Left renal pelvis (tissue), 4 donors: ENCODE results near the gene OR5H2. TPM values are rescaled to one million over a fixed set of nuclear protein-coding genes. Genes with fewer than 3 reads are reported as not detected.
A peak's percentile ranks its signal among the peaks of the same experiment; 100 is the strongest.

ENCODE experiments used
- DNase-seq, 4 donors: peaks; one replicate each; pipeline ENCODE4 v3.0.0-alpha.2; 2013; ENCODE audit warnings: low read depth in 4 of 4, low spot score in 3 of 4
- polyA plus RNA-seq, 4 donors: library from polyadenylated mRNA; unstranded; fragments of 120-200 nt; gene quantifications; one replicate each; pipeline ENCODE4 v1.2.1, GENCODE V29; 2013; ENCODE audit not compliant: insufficient read length in 4 of 4

OR5H2 gene
- polyA plus RNA-seq, 4 donors = not detected

DNA sequence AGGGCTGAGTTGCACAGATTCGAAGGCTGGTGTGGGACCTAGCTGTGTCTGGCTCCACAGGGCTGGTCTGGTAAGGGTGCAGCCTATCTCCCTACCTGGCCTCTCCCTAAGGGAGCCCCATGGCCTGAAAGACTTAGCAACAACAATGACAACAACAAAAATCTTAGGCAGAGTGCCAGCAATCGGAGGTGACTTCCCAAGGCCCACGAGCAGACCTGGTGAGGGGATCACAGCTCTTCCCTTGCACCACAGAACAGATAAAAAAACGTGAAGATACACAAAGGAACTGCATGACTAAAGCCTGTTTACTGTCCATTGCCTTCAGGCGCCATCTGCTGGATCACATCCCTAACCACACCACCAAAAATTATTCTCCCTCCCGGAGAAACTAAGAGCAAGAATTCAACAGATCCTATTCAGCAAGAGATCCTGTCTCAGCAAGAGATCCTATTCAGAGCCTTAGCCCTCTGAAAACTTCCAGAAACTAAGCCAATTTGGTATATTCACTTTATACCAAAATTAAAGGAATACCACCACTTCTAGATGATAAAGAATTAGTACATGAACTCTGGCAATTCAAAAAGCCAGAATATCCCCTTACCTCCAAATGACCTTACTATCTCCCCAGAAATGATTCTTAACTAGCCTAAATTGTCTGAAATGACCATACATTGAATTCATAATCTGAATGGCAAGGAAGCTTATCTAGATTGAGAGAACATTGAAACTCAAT is 47.3 kb downstream of the OR5H2 start:
- DNase-seq = peak in 3 of 4 donors; percentile 12 to 27 (median 22)

DNA sequence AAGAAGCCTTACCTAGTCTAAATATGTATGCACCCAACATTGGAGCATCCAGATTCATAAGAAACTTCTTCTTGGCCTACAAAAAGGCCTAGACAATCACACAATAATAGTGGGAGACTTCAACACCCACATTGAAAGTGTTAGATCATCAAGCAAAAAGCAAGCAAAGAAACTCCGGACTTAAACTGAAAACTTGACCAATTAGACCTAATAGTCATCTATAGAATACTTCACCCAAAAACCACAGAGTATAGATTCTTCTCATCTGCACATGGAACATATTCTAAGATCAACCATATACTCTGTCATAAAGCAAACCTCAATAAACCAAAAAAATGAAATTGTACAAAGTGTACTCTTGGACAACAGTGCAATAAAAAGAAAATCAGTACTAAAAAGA is 49.0 kb downstream of the OR5H2 start:
- DNase-seq = no peak

Other genes starting within 250 kb of the OR5H2 start
- gene GABRR3, start 247.2 kb upstream of the OR5H2 start, polyA plus RNA-seq = not detected
- gene OR5AC2, start 195.3 kb upstream of the OR5H2 start, polyA plus RNA-seq = not detected
- under 1 TPM in 1 of 4 donors, not detected in 3; 0.06 TPM for gene OR5H1, start 151.8 kb upstream of the OR5H2 start, polyA plus RNA-seq
- under 1 TPM in 2 of 4 donors, not detected in 2; 0.01 to 0.03 TPM for gene OR5H14, start 135.0 kb upstream of the OR5H2 start, polyA plus RNA-seq
- gene OR5H15, start 115.8 kb upstream of the OR5H2 start, polyA plus RNA-seq = not detected
- not detected for gene OR5H6, start 18.3 kb upstream of the OR5H2 start, polyA plus RNA-seq
- not detected for gene OR5K4, start 71.3 kb downstream of the OR5H2 start, polyA plus RNA-seq
- not detected for gene OR5K3, start 108.2 kb downstream of the OR5H2 start, polyA plus RNA-seq
- not detected for gene OR5K1, start 180.7 kb downstream of the OR5H2 start, polyA plus RNA-seq
- under 1 TPM in 3 of 4 donors, not detected in 1; 0.29 to 0.55 (median 0.39) TPM for gene OR5K2, start 215.2 kb downstream of the OR5H2 start, polyA plus RNA-seq
- gene CLDND1, start 240.4 kb downstream of the OR5H2 start, polyA plus RNA-seq = 100 to 1,000 TPM; 146 to 207 (median 168) TPM
- not detected for gene GPR15, start 249.5 kb downstream of the OR5H2 start, polyA plus RNA-seq